Keratinocyte (primary cell): Measurements from ENCODE around the gene PRKCE. TPM values are rescaled to one million over a fixed set of nuclear protein-coding genes. Genes with fewer than 3 reads are reported as not detected.

Experiments used
- DNase-seq: peaks from one replicate; pipeline ENCODE4 v3.0.0-alpha.2; 2011; ENCODE audit warnings: low read depth, missing footprints, low spot score
- FAIRE-seq: peaks from 2 replicates; lab custom pipeline; 2011; peaks lifted over from hg19 to GRCh38; lab: Jason Lieb, UNC
- H2AFZ ChIP-seq: 2 replicates; pipeline ENCODE4 v1.6.0; 2012; ENCODE audit warnings: low read length, control low read depth, inconsistent platforms; ENCODE audit not compliant: control insufficient read depth
- H3K27ac ChIP-seq: 2 replicates; pipeline ENCODE4 v1.5.1; 2011; ENCODE audit warnings: low read length; ENCODE audit not compliant: control insufficient read depth, insufficient read depth
- H3K27me3 ChIP-seq: 3 replicates; pipeline ENCODE4 v1.6.0; 2011; ENCODE audit warnings: low read length; ENCODE audit not compliant: control insufficient read depth, insufficient read depth; ENCODE audit errors: extremely low read depth
- H3K36me3 ChIP-seq, 2 experiments: 2 replicates in 1 of 2; 3 replicates in 1 of 2; pipeline ENCODE4 v1.5.1; 2011; ENCODE audit warnings: low read length in 2 of 2, mild to moderate bottlenecking in 1 of 2; ENCODE audit not compliant: control insufficient read depth in 2 of 2, insufficient read depth in 2 of 2; ENCODE audit errors: extremely low read depth in 1 of 2
- H3K4me1 ChIP-seq: 3 replicates; pipeline ENCODE4 v1.5.1; 2011; ENCODE audit warnings: low read length; ENCODE audit not compliant: control insufficient read depth, insufficient read depth; ENCODE audit errors: extremely low read depth
- H3K4me2 ChIP-seq: 3 replicates; pipeline ENCODE4 v1.6.0; 2011; ENCODE audit warnings: low read depth, low read length; ENCODE audit not compliant: control insufficient read depth, insufficient read depth; ENCODE audit errors: extremely low read depth
- H3K4me3 ChIP-seq, 3 experiments: fragments of 200-600 bp in 1 of 3; sonication (generic) in 1 of 3; 2 replicates in 2 of 3; 3 replicates in 1 of 3; pipeline ENCODE4 v1.5.1; 2011 to 2016; ENCODE audit warnings: low read length in 3 of 3, mild to moderate bottlenecking in 3 of 3, control low read depth in 2 of 3, inconsistent platforms in 1 of 3, low read depth in 1 of 3, mixed read lengths in 1 of 3, mixed run types in 1 of 3, moderate library complexity in 1 of 3; ENCODE audit not compliant: control insufficient read depth in 2 of 3, insufficient read depth in 2 of 3; ENCODE audit errors: extremely low read depth in 1 of 3
- H3K79me2 ChIP-seq: 2 replicates; pipeline ENCODE4 v1.6.0; 2012; ENCODE audit warnings: low read length; ENCODE audit not compliant: control insufficient read depth, insufficient read depth
- H3K9ac ChIP-seq: 3 replicates; pipeline ENCODE4 v1.6.0; 2011; ENCODE audit warnings: low read length; ENCODE audit not compliant: control insufficient read depth, insufficient read depth; ENCODE audit errors: extremely low read depth
- H3K9me1 ChIP-seq: 3 replicates; pipeline ENCODE4 v1.6.0; 2011; ENCODE audit warnings: low read length; ENCODE audit not compliant: control insufficient read depth, insufficient read depth; ENCODE audit errors: extremely low read depth
- H3K9me3 ChIP-seq: 2 replicates; pipeline ENCODE4 v1.5.1; 2012; ENCODE audit warnings: low read depth, low read length; ENCODE audit not compliant: control insufficient read depth
- H4K20me1 ChIP-seq: 3 replicates; pipeline ENCODE4 v1.6.0; 2011; ENCODE audit warnings: low read length; ENCODE audit not compliant: control insufficient read depth, insufficient read depth; ENCODE audit errors: extremely low read depth
- EZH2 ChIP-seq: IDR thresholded peaks from one replicate; pipeline ENCODE4 v1.6.1; 2012; ENCODE audit warnings: inconsistent platforms, mild to moderate bottlenecking, low read length, moderate library complexity
- dilution Hi-C: fragments of 300-500 bp; cut with MboI; formaldehyde crosslinking; loops from one replicate; pipeline ENCODE4 v1.7.0; 2020; ENCODE audit warnings: low sequenced_read_pairs; ENCODE audit not compliant: extremely low pct_ligation_motif_present
- polyA plus RNA-seq, 5 experiments: library from polyadenylated mRNA; depleted of rRNA in 3 of 5; stranded (reverse) in 3 of 5; stranded (forward) in 1 of 5; unstranded in 1 of 5; fragments of >200 nt; gene quantifications; 1 replicate in 1 of 5; 2 replicates in 3 of 5; 3 replicates in 1 of 5; pipeline versions ENCODE4 v1.2.1 to v1.2.3, GENCODE V29; 2011 to 2012; ENCODE audit warnings: missing spikeins in 2 of 5, low read depth in 1 of 5, low replicate concordance in 1 of 5
- TF ChIP-seq, protein P1 (sequence below), 3 experiments: IDR thresholded peaks in 1 of 3; conservative IDR thresholded peaks in 1 of 3; optimal IDR thresholded peaks in 1 of 3; 2 replicates in 2 of 3; 3 replicates in 1 of 3; pipeline versions ENCODE3 to v1.5.1; 2011; ENCODE audit warnings: low read length in 3 of 3, mild to moderate bottlenecking in 3 of 3, moderate library complexity in 2 of 3, control low read depth in 1 of 3, inconsistent platforms in 1 of 3; ENCODE audit not compliant: insufficient read depth in 2 of 3; ENCODE audit errors: extremely low read depth in 1 of 3

Gene PRKCE
- polyA plus RNA-seq, 1 donor (not counting 4 experiments of a cell fraction or from before 2014, with no cell fraction given), result 2.0 TPM

DNA sequence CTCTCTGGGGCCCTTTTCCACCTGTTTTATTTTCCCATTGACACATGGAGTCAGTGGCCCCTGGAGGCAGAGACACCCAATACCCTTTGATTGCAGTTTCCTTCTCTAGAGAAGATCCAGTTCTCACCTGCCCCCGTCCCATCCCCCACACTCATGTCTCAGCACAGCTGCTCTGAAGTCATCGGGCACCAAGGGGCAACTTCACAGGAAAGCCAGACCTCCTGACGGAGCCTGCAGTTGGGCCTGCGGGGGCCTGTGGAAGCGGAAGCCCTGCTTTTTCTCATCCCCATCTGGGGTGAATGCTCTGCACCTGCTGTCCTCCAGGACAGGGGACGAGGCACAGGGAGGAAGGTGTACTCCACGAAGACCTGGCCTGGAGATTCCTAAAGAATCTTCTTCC lies 337.4 kb downstream of the PRKCE start:
- Histone ChIP-seq H3K9ac (no peak overlapping the region), H2AFZ (no peak overlapping the region), H3K4me2 (no peak overlapping the region), H3K27me3 (no peaks in the 10 kb centered on the region), H3K36me3 (no peaks in the 10 kb centered on the region), H3K27ac (no peak overlapping the region), H3K9me1 (no peaks in the 10 kb centered on the region), H4K20me1 (no peaks in the 10 kb centered on the region), H3K9me3 (no peaks in the 10 kb centered on the region), H3K79me2 (no peaks in the 10 kb centered on the region), H3K4me3 (no peak overlapping the region), H3K4me1 (peaks cover 18% of the 10 kb centered on the region)
- TF ChIP-seq, protein P1, sequence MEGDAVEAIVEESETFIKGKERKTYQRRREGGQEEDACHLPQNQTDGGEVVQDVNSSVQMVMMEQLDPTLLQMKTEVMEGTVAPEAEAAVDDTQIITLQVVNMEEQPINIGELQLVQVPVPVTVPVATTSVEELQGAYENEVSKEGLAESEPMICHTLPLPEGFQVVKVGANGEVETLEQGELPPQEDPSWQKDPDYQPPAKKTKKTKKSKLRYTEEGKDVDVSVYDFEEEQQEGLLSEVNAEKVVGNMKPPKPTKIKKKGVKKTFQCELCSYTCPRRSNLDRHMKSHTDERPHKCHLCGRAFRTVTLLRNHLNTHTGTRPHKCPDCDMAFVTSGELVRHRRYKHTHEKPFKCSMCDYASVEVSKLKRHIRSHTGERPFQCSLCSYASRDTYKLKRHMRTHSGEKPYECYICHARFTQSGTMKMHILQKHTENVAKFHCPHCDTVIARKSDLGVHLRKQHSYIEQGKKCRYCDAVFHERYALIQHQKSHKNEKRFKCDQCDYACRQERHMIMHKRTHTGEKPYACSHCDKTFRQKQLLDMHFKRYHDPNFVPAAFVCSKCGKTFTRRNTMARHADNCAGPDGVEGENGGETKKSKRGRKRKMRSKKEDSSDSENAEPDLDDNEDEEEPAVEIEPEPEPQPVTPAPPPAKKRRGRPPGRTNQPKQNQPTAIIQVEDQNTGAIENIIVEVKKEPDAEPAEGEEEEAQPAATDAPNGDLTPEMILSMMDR (optimal IDR thresholded peaks at IDR 0.05 in 1 of 3, IDR thresholded peaks at IDR 0.05 in 1 of 3, conservative IDR thresholded peaks at IDR 0.05 in 1 of 3; ENCODE audit: extremely low read depth in 1 of 3, insufficient read depth in 2 of 3, low read length in 3 of 3), result no peak
- no peak for TF ChIP-seq EZH2
- dilution Hi-C loops, result no loop called here
- FAIRE-seq (no peak), DNase-seq (no peak)

DNA sequence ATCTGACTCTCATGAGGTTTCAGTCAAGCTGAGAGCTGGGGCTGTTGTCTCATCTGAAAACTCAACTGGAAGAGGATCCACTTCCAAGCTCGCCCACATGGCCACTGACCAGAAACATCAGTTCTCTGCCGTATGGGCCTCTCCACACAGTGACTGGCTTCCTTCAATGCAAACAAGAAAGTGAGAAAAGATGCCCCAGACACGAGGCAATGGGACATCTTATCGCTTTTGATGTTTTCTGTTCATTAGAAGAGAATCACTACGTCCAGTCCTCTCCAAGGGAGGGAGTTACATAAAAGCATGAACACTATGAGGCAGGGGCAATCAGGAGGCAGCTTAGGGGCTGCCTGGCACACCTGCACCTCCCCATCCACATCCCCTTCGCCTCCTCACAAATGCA lies 338.7 kb downstream of the PRKCE start:
- no peak overlapping the region for H3K4me2 ChIP-seq
- H3K27me3 ChIP-seq, result no peaks in the 10 kb centered on the region
- no peak overlapping the region for H3K27ac ChIP-seq
- TF ChIP-seq EZH2, result no peak
- TF ChIP-seq, protein P1 (optimal IDR thresholded peaks at IDR 0.05 in 1 of 3, IDR thresholded peaks at IDR 0.05 in 1 of 3, conservative IDR thresholded peaks at IDR 0.05 in 1 of 3; ENCODE audit: extremely low read depth in 1 of 3, insufficient read depth in 2 of 3, low read length in 3 of 3), result no peak
- peaks cover 18% of the 10 kb centered on the region for H3K4me1 ChIP-seq
- FAIRE-seq (no peak), DNase-seq (no peak)
- H2AFZ ChIP-seq, result no peak overlapping the region
- H3K9ac ChIP-seq, result no peak overlapping the region
- no peaks in the 10 kb centered on the region for H3K36me3 ChIP-seq
- no peaks in the 10 kb centered on the region for H4K20me1 ChIP-seq
- no peaks in the 10 kb centered on the region for H3K79me2 ChIP-seq
- no peak overlapping the region for H3K4me3 ChIP-seq
- dilution Hi-C loops, result no loop called here
- no peaks in the 10 kb centered on the region for H3K9me1 ChIP-seq
- H3K9me3 ChIP-seq, result no peaks in the 10 kb centered on the region
